Endodermal cell (in vitro differentiated cells): Measurements from ENCODE around the gene RAD23A. TPM values are rescaled to one million over a fixed set of nuclear protein-coding genes. Genes with fewer than 3 reads are reported as not detected.
"Not testable (repeated sequence)": the region's sequence is repeated elsewhere in the genome, so short reads cannot be mapped to it uniquely, and the experiment has no call there.

Experiments used
- DNase-seq: peaks from one replicate; pipeline ENCODE4 v3.0.0-alpha.2; 2017
- H3K27ac ChIP-seq: 2 replicates; pipeline ENCODE4 v1.5.1; 2013; ENCODE audit warnings: mild to moderate bottlenecking, low read depth, low read length, moderate library complexity
- H3K27me3 ChIP-seq: 2 replicates; pipeline ENCODE4 v1.6.1; 2013; ENCODE audit warnings: mild to moderate bottlenecking, low read length, moderate library complexity; ENCODE audit not compliant: insufficient read depth, control insufficient read depth, poor library complexity, severe bottlenecking
- H3K36me3 ChIP-seq: 2 replicates; pipeline ENCODE4 v1.7.0; 2013; ENCODE audit warnings: mild to moderate bottlenecking, low read length, moderate library complexity; ENCODE audit not compliant: control insufficient read depth, insufficient read depth
- H3K4me1 ChIP-seq: one replicate; pipeline ENCODE4 v1.7.0; 2013; ENCODE audit warnings: low read length; ENCODE audit not compliant: control insufficient read depth, insufficient read depth
- H3K4me3 ChIP-seq: 2 replicates; pipeline ENCODE4 v1.5.1; 2013; ENCODE audit warnings: mild to moderate bottlenecking, low read length, moderate library complexity
- H3K9ac ChIP-seq: 2 replicates; pipeline ENCODE4 v1.6.1; 2013; ENCODE audit warnings: mild to moderate bottlenecking, low read length, moderate library complexity; ENCODE audit not compliant: poor library complexity, severe bottlenecking; ENCODE audit errors: extremely low read depth
- H3K9me3 ChIP-seq: 2 replicates; pipeline ENCODE4 v1.6.1; 2013; ENCODE audit warnings: mild to moderate bottlenecking, low read length, moderate library complexity; ENCODE audit not compliant: control insufficient read depth
- H3K27ac Mint-ChIP-seq: 2 replicates; pipeline ENCODE4 v1.8.0; 2020; ENCODE audit warnings: mixed read lengths
- H3K27me3 Mint-ChIP-seq: 2 replicates; pipeline ENCODE4 v1.8.0; 2021; ENCODE audit warnings: mild to moderate bottlenecking, mixed read lengths; ENCODE audit not compliant: insufficient read depth
- H3K36me3 Mint-ChIP-seq: 2 replicates; pipeline ENCODE4 v1.8.0; 2020; ENCODE audit warnings: low read depth, mixed read lengths
- H3K4me1 Mint-ChIP-seq: 2 replicates; pipeline ENCODE4 v1.8.0; 2020; ENCODE audit warnings: mixed read lengths
- H3K4me3 Mint-ChIP-seq: 2 replicates; pipeline ENCODE4 v1.8.0; 2020; ENCODE audit warnings: mild to moderate bottlenecking, moderate library complexity, mixed read lengths
- H3K9me3 Mint-ChIP-seq: 2 replicates; pipeline ENCODE4 v1.8.0; 2020; ENCODE audit warnings: mild to moderate bottlenecking, mixed read lengths
- WGBS, 2 experiments: methylation state at CpG; one replicate each; pipeline versions ENCODE4 v1.1.5 to v1.1.7; 2013; ENCODE audit warnings: missing lambda C conversion rate in 2 of 2, mixed read lengths in 1 of 2; ENCODE audit not compliant: insufficient coverage in 1 of 2, insufficient read length in 1 of 2; 5-methylcytosine and 5-hydroxymethylcytosine counted together
- total RNA-seq, 2 donors: library from RNA; stranded (reverse); fragmentation: NEBNext Ultra II Directional in 1 of 2; extraction: Animal tissue kit (Norgen Biotek cat#: 25700) in 1 of 2; gene quantifications; 2 replicates in 1 of 2; 3 replicates in 1 of 2; pipeline ENCODE4 v1.2.1, GENCODE V29; 2021
- TF ChIP-seq, protein P1 (sequence below): fragments of 200-600 bp; sonication (generic); conservative IDR thresholded peaks from 2 replicates; pipeline ENCODE4 v1.5.0; 2021; ENCODE audit warnings: antibody characterized with exemption, mild to moderate bottlenecking

Gene RAD23A
- total RNA-seq, 2 donors from 2014 or later = 75.5 to 117 TPM

DNA sequence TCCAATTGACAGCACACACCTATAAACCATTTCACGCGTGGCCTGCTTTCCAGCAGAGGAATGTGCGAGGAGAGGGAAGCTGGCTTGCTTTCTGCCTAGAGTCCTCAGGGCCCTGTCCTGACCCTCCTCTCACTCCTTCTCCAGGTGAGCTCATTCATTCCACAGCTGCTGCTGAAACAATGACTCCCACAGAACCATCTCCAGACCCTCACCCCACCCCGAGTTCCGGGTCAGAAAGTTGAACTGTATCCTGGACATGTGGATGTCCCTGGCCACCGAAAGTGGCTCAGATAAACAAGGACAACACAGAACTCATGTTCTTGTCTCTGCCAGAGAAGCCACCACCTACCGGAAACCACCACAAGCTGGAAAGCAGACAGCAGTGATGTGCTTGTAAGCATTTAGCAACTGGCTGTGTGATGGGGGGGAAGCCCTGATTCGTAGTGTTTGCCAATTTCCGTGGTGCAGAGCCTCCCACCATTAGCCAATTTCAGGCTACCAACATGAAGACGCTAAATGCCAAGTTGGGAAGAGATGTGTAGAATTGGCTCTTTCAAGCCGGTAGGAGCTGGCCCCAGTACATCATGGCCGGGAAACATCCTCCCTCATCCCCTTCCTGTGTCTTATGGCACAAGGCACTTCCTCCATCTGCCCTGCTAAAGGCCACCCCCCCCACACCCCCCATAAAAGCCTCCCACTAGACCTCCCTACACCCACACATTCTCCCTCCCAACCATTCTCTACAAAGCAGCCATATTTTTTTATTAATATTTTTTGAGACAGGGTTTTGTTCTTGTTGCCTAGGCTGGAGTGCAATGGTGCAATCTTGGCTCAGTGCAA lies 31.6 kb upstream of the RAD23A start:
- peak overlapping the region; percentile 97 for H3K27ac Mint-ChIP-seq

DNA sequence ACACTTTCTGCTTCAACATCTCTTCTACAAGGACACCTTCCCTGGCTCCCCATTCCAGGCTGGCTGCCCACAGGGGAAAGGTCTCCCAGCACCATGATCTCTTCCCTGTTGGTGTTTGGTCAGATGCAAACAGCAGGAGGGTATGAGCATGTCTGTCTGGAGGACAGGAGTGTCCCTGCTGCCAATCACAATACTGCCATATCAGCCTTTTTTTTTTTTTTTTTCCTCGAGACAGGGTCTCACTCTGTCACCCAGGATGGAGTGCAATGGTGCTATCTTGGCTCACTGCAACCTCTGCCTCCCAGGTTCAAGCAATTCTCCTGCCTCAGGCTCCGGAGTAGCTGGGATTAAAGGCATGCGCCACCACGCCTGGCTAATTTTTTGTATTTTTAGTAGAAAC lies 29.8 kb upstream of the RAD23A start:
- H3K9me3 ChIP-seq, H3K4me1 ChIP-seq, H3K36me3 ChIP-seq, H3K36me3 Mint-ChIP-seq, H3K4me3 Mint-ChIP-seq, DNase-seq, H3K9ac ChIP-seq, H3K27ac Mint-ChIP-seq, H3K27ac ChIP-seq, H3K4me3 ChIP-seq, H3K27me3 ChIP-seq: not testable (repeated sequence)
- H3K27me3 Mint-ChIP-seq = peaks cover 13% of the 10 kb centered on the region
- peaks cover 22% of the 10 kb centered on the region for H3K4me1 Mint-ChIP-seq
- peaks cover 10% of the 10 kb centered on the region for H3K9me3 Mint-ChIP-seq
- 79 to 94% methylated on average over 3 to 4 of the region's 4 CpGs for WGBS, 2 experiments

More for the DNA sequence above, 31.6 kb upstream of the RAD23A start:
- WGBS, 2 experiments = 87 to 96% methylated on average over 9 to 11 of the region's 12 CpGs
- H3K27me3 Mint-ChIP-seq = peaks cover 12% of the 10 kb centered on the region
- Histone ChIP-seq H3K9me3 (no peaks in the 10 kb centered on the region), H3K4me3 (no peak overlapping the region), H3K9ac (no peak overlapping the region), H3K27ac (no peak overlapping the region), H3K27me3 (no peaks in the 10 kb centered on the region), H3K36me3 (no peaks in the 10 kb centered on the region), H3K4me1 (peaks cover 6% of the 10 kb centered on the region)
- TF ChIP-seq, protein P1, sequence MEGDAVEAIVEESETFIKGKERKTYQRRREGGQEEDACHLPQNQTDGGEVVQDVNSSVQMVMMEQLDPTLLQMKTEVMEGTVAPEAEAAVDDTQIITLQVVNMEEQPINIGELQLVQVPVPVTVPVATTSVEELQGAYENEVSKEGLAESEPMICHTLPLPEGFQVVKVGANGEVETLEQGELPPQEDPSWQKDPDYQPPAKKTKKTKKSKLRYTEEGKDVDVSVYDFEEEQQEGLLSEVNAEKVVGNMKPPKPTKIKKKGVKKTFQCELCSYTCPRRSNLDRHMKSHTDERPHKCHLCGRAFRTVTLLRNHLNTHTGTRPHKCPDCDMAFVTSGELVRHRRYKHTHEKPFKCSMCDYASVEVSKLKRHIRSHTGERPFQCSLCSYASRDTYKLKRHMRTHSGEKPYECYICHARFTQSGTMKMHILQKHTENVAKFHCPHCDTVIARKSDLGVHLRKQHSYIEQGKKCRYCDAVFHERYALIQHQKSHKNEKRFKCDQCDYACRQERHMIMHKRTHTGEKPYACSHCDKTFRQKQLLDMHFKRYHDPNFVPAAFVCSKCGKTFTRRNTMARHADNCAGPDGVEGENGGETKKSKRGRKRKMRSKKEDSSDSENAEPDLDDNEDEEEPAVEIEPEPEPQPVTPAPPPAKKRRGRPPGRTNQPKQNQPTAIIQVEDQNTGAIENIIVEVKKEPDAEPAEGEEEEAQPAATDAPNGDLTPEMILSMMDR = no peak
- H3K4me1 Mint-ChIP-seq = peaks cover 22% of the 10 kb centered on the region
- H3K4me3 Mint-ChIP-seq = peak overlapping the region; percentile 45
- H3K36me3 Mint-ChIP-seq = no peaks in the 10 kb centered on the region
- H3K9me3 Mint-ChIP-seq = peaks cover 7% of the 10 kb centered on the region
- peak; percentile 64 for DNase-seq

DNA sequence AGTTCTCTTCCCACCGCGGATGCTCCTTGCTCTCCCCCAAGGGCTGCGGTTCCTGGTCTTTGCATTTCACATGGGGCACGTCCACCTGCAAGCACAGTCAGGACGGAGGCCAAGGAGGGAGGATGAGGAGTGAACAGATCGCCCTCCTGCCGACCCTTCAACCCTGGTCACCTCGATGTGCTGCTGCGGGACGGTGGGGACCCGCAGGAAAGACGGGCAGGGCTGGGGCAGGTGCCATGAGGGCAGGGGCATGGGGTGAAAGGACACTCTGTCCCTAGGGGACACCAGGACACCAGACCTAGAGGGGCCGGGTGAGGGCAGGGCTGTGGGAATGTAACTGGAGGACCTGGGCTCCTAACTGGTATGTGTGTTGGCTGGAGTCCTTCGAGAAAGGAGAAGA lies 27.4 kb upstream of the RAD23A start:
- H3K36me3 Mint-ChIP-seq = peaks cover 16% of the 10 kb centered on the region
- H3K4me3 Mint-ChIP-seq = no peak overlapping the region
- WGBS, 2 experiments = 89 to 97% methylated on average over 5 to 14 of the region's 14 CpGs
- Histone ChIP-seq H3K9me3 (no peaks in the 10 kb centered on the region), H3K4me3 (no peak overlapping the region), H3K27ac (no peak overlapping the region), H3K9ac (no peak overlapping the region), H3K4me1 (peaks cover 2% of the 10 kb centered on the region), H3K36me3 (peaks cover 13% of the 10 kb centered on the region), H3K27me3 (no peaks in the 10 kb centered on the region)
- TF ChIP-seq, protein P1 = no peak
- H3K27ac Mint-ChIP-seq = no peak overlapping the region
- peaks cover 10% of the 10 kb centered on the region for H3K9me3 Mint-ChIP-seq
- DNase-seq = no peak
- peaks cover 11% of the 10 kb centered on the region for H3K4me1 Mint-ChIP-seq
- peaks cover 13% of the 10 kb centered on the region for H3K27me3 Mint-ChIP-seq
